NOMO-1 treated with DMSO at 0.1 percent for 48 hours (cell line): ENCODE measurements around the gene SELENOF.

Experiments used
- DNase-seq: peaks from one replicate; lab custom pipeline; 2025; ENCODE audit not compliant: unreplicated experiment; lab: John Stamatoyannopoulos, UW

Gene SELENOF

DNA sequence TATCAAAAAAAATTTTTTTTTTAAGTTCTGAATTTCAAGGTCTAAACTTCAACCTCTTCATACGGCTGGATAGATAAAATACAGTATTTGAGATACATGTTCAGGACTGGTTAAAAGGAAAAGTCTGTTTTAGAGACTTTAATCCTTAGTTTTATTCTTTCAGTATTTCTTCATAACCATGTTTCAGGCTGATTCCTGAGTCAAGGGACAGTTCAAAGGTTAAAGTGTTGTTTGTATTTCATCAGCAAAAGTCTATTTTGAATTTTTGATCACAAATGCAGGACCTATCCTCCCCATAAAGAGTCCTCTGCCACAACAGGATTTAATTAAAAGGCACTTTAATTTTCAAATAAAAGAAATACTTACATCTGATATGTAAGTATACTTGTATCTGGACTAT lies 53.5 kb downstream of the SELENOF start:
- DNase-seq, result no peak

DNA sequence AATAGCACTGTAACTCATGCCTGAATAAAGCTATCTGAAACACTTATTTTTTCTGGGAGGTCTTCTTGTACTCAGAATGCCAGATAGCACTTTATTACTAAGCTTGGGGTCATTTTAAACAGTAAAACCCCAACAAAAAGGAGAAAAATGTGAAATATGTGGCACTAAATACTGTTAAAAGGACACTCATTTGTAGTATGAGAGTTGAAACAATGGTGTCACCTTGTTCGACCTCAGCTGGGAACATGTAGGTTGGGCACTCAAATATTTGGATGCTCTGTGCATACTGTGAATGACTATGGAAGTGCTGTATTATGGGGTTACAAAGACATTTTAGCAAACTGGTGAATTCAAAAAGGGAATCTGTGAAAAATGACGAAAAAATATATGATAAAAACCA lies 53.9 kb downstream of the SELENOF start:
- no peak for DNase-seq

DNA sequence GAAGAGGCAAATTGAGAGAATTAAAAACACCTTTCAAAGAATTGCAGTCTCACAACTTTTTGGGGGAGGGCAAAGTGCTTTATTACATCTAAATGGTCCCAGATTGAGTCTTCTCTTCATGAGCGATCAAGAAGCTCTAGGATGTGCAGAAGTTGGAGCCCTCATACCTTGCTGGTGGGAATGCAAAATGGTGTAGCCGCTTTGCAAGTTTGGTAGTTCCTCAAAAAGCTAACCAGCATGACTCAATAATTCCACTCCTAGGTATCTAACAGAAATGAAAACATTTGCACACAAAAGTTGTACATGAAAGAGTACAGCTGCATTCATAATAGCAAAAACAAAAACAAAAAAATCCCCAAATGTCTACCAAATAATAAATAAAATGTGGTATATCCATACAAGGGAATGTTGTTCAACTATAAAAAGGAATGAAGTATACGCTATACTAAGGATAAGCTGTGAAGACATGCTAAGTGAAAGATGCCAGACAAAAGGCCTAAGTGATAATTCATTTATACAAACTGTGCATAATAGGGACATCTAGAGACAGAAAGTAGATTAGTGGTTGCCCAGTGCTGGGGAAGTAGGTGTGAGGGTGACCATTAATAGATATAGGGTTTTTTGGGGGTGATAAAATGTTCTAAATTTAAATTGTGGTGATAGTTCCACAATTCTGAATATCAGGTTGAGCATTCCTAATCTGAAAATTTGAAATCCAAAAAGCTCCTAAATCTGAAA lies 55.2 kb downstream of the SELENOF start:
- DNase-seq, result peak; percentile 33

DNA sequence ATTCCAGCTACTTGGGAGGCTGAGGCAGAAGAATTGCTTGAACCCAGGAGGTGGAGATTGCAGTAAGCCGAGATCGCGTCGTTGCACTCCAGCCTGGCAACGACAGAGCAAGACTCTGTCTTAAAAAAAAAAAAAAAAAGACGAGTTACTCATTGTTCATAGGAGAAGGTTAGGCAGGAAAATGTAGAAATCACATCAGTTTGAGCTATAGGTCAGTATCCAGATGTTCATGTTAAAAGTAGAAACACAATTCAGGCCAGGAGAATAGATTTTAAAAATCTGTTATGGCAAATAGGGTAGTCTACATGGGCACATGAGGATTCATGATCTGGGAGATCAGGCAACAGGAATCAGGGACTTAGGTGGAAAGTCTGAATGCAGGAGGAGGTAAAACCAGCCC lies 57.7 kb downstream of the SELENOF start:
- DNase-seq, result no peak

DNA sequence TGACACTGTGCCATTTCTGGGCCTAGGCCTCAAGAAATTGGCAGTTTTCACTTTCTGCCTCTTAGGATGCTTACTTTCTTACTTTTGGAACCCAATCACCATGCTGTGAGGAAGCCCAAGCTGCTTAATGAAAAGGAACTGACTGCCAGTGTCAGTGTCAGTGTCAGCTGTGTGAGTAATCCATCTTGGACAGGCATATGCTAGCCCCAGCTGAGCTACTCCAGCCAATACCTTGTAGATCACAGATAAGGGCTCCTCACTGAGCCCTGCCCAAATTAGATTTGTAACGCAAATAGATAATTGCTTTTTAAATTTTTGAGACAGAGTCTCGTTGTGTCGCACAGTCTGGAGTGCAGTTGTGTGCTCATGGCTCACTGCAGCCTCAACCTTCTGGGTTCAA lies 59.6 kb downstream of the SELENOF start:
- no peak for DNase-seq

DNA sequence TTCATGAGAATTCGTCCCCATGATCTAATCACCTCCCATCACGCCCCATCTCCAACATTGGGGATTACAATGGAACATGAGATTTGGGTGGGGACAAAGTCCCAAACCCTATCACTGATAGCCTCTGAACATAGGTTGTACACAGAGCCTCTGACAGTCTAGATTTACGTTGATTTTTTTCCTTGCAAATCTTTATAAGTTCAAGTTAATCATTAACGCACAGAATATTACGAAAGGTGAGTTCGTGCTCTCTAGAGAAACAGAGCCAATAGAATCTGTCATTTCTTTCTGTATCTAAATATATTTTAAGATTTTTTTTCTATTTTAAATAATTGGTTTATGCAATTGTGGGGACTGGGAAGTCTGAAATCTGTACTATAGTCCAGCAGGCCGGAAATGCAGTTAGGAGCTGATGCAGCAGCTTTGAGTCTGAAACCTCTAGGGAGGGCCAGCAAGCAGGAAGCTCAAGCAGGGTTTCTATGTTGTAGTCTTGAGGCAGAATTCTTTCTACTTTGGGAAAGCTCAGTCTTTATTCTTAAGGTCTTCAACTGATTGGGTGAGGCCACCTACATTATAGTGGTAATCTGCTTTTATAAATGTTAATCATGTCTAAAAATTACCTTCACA lies 61.0 kb downstream of the SELENOF start:
- no peak for DNase-seq

DNA sequence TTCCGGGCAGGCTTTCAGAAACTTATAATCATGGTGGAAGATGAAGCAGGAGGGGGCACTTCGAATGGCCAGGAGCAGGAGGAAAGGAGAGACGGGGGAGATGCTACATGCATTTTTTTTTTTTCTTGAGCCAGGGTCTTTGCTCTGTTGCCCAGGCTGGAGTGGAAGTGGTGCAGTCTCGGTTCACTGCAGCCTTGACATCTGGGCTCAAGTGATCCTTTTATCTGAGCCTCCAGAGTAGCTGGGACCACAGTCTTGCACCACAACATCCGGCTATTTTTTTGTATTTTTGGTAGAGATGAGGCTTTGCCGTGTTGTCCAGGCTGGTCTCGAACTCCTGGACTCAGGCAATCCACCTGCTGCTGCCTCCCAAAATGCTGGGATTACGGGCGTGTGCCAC lies 61.6 kb downstream of the SELENOF start:
- no peak for DNase-seq

DNA sequence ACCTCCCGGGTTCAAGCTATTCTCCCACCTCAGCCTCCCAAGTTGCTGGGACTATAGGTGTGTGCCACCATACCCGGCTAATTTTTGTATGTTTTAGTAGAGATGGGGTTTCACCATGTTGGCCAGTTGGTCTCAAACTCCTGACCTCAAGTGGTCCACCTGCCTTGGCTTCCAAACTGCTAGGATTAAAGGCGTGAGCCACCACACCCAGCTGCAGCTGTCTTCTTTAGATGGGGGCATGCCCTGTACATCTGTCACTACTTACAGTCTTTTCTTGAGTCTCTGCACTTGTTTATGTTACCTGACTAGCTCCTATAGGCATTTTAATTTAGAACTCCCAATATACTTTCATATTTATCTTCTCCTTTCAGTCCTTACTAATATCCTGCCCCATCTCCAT lies 64.2 kb downstream of the SELENOF start:
- DNase-seq, result no peak

DNA sequence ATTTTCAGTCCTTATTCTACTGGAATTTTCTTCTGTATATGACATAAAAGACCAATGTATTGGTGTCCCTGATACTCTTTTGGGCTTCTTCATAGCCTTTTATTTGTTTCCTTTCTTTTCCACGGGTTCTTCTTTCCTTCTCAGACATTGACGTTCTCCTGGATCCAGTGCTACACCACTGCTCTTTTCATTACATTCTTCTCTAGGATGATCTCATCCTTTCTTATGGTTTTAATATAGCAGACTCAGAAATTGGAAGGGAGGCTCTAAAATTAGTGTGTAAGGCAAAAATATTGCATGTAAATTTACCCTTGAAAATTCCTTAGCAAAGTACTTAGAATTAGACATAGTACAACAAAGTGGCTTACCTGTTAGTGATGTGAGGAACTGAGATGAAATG lies 65.3 kb downstream of the SELENOF start:
- no peak for DNase-seq

DNA sequence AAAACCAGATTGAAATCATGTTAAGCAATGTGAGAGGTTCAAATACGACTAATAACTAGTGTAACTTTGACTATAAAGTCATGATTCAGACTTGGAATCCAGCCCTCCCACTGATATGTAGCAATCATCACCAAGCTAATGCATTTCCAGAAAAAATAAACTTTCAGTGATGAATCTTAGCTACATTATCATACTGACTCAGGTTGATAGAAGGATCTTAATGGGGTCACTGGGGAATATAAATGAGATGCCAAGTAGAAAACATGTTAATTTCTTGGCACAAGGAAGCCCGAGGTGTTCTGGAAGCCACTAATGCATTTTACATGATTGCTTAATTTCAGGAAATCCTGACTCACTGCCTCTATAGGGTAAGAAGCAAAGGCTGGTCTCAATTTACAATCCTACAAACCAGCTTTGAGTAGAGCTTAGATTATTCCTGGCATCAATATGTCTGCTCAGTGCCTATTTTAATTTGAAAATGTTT lies 67.7 kb downstream of the SELENOF start:
- DNase-seq, result peak; percentile 3

DNA sequence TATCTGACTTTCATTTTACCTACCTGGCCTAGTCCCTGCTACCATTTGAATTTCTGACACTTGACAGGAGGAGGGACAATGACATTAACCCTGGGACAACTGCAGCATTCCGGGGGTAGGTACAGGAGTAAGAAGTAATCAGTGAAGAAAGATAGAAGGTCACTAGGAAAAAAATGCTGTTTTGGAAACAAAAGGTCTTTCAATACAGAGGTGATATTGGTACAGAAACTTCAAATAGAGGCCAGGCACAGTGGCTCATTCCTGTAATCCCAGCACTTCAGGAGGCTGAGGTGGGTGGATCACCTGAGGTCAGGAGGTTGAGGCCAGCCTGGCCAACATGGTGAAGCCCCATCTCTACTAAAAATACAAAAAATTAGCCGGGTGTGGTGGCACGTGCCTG lies 68.4 kb downstream of the SELENOF start:
- DNase-seq, result no peak

DNA sequence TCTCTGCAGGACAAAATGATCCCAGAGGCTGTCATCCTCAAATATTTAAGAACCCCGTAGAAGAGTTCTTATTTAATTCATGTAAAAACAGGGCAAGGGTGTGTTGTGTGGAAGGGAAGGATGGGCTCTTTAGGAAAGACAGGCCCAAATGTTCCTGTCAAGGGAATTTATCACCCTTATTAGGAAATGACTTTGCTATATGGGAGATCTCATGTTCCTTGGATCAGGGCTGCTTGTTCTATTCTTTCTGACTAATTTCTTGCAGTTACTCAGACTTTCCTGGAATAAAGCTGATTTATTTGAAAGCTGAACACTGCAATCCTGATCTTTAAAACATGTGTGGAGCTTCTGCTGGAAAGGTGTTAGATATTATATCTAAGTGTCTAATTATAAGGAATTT lies 72.8 kb downstream of the SELENOF start:
- DNase-seq, result no peak

DNA sequence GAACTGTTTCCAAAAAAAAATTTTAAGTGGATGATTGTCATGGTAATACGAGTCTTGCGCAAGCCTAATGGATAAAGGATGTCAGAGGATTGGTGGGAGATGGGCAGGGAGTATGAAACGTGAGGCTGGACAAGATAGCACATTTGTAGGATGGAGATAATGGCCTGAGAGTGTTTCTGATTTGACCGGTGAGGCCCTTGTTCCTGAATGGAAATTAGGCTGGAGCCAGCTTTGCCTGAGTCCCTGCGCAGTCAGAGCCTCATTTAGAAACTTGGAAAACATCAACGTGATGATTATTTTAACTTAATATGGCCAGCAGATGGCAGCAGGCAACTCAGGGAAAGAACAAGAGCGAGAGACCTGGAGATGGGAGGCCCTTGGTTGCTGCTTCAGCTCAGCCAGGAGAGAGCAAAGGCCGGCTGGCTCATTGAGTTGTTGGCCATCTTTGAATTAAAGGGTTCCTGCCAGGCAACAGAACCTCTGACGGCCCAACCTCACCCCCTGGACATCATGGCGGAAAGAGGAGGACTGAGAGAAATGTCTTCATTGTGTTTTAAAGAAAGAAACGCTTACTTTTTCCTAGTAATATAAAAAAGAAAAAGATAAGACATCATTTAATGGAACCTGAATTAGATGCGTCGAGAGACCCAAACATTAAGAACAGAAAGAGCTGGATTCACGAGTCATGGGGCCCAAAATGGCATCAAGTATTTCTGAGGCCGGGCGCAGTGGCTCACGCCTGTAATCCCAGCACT lies 80.3 kb downstream of the SELENOF start:
- DNase-seq, result peak; percentile 68

DNA sequence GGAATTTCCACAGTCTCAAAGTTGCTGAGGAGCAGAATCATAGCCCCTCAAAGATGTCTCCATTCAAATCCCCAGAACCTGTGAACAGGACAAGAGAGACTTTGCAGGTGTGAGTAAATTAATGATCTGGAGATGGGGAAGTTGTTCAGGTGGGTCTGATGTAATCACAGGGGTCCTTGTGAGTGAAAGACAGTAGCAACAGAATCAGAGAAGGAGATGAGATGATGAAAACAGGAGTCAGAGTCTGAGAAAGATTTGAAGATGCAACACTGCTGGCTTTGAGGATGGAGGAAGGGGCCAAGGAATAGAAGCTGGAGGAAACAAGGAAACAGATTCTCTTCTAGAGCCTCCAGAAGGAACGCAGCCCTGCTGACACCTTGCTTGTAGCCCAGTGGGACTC lies 81.5 kb downstream of the SELENOF start:
- no peak for DNase-seq

DNA sequence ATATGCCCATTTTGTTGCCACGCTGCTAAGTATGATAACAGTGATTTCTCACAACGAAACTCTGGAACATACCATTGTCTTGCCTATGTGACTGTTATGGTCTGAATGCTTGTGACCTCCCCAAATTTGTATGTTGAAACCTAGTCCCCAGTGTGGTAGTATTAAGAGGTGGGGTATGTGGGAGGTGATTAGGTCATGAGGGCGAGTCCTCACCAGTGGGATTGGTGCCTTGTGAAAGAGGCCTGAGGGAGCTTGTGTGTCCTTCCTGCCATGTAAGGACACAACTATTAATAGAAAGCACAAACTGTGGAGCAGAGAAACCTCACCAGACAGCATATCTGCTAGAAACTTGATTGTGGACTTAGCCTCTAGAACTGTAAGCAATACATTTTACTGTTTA lies 84.6 kb downstream of the SELENOF start:
- no peak for DNase-seq

DNA sequence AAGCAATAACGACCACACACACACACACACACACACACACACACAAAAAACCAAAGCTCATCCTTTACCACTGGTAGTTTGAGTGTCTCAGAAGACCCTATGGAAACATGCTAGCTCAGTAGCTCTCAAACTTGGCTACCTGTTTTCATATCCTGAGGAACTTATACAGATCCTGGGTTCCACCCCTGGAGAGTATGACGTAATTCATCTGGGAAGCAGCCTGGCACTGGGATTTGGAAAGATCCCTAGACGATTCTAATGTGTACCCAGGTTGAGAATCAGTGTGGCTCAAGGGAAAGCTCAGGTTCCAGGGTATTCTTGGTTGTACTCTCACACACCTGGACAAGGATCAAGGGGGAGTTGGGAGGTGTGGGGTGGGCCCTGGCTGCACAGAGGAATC lies 85.9 kb downstream of the SELENOF start:
- DNase-seq, result no peak

DNA sequence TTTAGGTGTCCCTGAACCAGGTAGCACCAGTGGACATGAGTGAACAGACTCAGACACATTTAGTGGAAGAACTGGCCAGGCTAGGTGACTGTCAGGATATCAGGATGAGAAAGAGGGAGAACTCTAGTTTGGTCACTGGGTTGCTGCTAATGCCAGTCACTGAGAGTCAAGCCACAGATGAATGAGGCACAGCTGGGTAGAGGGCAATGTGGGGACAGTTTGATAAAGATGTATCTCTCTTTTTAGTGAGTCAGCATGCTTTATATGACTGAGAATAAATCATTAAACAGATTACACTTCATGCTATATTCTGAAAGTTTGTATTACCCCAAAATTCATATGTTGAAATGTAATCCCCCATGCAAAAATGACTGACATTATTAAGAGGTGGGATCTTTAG lies 87.1 kb downstream of the SELENOF start:
- no peak for DNase-seq

DNA sequence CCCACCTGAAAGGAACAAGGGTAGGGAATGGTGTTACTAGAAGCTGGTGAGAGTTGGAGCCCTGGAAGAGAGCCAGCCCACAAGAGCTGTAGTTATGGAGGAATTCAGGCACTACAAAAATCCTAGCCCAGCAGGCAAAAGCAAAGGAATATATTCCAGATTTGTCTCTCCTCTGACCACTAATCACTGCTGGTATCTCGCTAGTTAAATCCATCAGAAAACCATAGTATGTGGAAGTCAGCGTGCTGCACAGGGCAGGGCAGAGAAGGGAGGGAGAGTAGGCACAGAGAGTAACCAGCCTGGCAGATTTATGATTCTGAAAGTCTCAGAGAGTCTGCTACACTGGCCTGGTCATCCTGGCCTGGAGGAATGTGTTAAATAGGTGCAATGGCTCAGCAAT lies 88.6 kb downstream of the SELENOF start:
- DNase-seq, result no peak

DNA sequence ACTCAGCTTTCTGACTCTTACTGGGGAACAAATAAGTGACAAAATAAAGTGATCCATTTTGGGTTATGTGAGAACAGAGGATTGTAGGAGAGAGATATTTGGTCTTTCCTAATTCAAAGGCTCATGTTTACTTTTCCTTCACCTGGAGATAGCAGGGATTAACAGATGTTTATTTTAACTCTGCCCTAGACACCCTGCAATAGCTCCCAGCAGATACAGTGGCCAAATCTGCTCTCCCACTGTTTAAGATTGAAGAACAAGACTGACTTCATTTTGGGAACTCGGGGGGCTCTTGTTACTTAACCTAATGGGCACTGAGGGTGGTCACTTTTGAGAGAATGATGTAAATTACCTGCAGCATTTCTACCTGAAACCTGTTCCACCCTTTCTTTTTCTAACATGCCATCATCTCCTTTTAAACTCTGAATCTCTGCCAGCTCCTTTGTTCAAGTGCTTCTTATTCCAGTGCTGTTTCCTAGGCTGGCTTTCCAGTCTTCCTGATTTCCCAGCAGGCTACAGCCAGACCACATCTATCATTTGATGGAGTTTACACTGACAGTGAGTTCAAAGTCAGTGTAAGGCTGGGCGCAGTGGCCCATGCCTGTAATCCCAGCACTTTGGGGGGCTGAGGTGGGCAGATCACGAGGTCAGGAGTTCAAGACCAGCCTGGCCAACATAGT lies 90.0 kb downstream of the SELENOF start:
- no peak for DNase-seq

DNA sequence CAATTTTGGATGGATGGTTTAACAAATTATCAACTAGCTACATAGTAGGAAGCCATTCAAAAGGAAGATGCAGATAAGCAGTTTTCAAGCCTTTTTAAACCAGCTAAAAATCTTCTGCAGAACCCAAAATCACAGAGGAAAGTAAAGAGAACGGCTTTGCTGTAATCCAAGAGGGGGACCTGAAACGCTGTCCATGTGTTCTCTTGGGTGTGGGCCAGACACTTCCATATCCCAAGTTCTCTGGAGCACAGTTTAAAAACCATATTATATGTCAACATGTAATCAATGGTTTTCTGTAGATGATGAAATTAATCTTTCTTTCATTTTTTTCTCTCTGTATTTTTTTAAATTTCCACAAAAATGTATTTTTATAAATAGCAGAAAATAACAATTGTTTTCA lies 90.5 kb downstream of the SELENOF start:
- DNase-seq, result no peak

DNA sequence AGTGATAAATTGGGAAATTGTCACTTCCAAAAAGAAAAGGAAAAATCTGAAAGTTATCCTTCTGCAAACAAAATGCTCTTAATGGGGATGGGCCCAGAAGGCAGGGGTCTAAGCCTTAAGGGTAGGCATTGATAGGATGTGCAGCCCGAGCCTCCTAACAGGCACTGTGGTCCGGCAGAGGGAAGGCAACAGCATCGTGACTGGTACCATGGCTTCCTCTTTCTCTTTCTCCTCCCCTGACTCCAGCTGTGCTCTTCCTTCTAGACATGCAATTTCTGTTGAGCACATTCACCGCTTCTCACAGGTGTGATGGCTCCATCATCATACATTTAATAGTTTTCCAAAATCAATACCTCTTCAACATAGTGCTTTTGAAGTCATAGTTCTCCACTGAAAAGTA lies 91.5 kb downstream of the SELENOF start:
- DNase-seq, result peak; percentile 43

DNA sequence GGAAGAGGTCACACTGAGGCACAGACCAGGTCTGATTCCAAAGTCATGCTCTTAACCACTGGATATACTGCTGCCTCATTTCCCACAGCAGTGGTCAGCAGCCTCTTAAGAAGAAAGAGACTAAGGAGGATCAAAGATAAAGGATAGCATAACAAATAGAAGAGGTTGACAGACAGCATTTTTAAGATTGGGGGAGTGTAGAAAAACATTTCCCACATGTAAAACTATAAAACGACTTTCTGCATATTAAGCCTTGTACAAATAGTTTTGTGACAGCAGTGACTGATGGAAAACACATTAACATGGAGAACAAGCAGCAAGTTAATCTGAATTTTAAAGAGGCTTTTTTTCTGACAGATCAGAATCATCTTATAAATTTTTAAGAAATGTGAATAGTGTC lies 92.0 kb downstream of the SELENOF start:
- no peak for DNase-seq
